AG09309 (cell line): ENCODE data around the gene PCDH1.

Source experiments
- DNase-seq: peaks from one replicate; pipeline ENCODE4 v3.0.0-alpha.2; 2010; ENCODE audit warnings: low read depth
- H3K4me3 ChIP-seq: 2 replicates; pipeline ENCODE4 v1.5.1; 2011; ENCODE audit warnings: mild to moderate bottlenecking, low read depth, low read length, moderate library complexity; ENCODE audit not compliant: control insufficient read depth
- CTCF ChIP-seq: IDR thresholded peaks from 2 replicates; pipeline ENCODE4 v1.5.1; 2011; ENCODE audit warnings: mild to moderate bottlenecking, low read depth, low read length, inconsistent platforms; ENCODE audit not compliant: insufficient read depth, control insufficient read depth; ENCODE audit errors: missing control alignments

Gene PCDH1

GRCh38 chr5:141835928-141836670, 42.1 kb downstream of the PCDH1 start:
- no peak overlapping the region for H3K4me3 ChIP-seq
- TF ChIP-seq CTCF, result no peak
- no peak for DNase-seq

DNA sequence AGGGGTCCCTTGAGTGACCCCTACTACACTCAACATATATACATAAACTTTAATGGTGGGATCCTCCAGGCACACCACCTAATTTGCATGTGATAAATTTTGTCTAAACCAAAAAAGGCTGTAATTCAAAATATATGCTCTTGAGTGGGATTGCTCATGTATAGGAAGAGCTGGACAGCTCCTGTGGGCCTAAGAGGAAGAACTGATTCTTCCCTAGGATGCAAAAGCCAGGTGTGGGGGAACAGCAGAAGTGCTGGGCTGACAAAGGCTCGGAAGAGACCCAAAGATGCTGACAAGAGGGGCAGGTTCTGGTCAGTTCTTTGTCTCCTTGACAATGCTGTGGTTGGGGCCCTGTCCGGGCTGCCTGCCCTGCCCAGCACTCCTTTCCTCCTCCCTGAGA, 43.9 kb downstream of the PCDH1 start:
- TF ChIP-seq CTCF, result no peak
- H3K4me3 ChIP-seq, result no peak overlapping the region
- no peak for DNase-seq

GRCh38 chr5:141832131-141832530, 46.1 kb downstream of the PCDH1 start:
- DNase-seq, result no peak
- no peak overlapping the region for H3K4me3 ChIP-seq
- no peak for TF ChIP-seq CTCF

DNA sequence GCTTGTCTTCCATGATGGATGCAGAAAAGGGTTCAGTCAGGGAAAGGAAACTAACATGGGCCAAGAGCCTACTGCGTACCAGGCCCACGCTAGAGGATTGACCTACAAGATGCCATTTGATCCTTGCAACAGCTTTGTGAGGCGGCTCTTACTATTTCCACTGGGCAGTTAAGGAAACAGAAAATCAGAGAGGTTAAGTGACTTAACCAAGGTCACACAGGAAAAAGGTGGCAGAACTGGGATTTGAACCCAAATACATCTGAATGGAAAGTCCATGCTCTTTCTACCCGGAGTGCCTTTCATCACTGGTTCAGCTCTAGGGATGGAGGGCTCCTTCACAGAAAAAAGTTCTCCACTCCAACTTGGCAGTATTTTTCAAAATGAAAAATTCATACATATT, 50.0 kb downstream of the PCDH1 start:
- no peak for TF ChIP-seq CTCF
- no peak overlapping the region for H3K4me3 ChIP-seq
- DNase-seq, result no peak

DNA sequence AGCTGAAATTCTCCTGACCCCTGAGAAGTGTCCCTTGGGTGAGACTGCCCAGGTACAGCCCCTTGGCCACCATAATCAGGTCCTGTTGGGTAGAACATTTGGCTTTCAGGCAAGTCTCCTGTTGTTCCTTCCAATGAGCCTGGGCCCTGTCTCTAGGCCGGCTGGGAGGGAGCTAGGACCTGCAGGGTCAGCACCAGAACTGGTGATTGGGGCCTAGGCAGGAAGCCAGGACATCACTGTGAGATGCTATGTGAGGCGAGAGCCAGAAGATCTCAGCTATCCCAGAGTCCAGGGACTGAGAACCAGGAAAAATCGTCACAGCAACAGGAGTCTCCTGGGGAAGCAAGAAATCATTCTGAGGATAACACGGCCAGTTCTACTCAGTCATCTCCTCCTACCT, 51.5 kb downstream of the PCDH1 start:
- no peak for DNase-seq
- no peak for TF ChIP-seq CTCF
- H3K4me3 ChIP-seq, result no peak overlapping the region

- no peak overlapping the region for H3K4me3 ChIP-seq
- TF ChIP-seq CTCF, result peak; percentile 29
- DNase-seq, result no peak
Measured at GRCh38 chr5:141825791-141826560, 52.2 kb downstream of the PCDH1 start.

DNA sequence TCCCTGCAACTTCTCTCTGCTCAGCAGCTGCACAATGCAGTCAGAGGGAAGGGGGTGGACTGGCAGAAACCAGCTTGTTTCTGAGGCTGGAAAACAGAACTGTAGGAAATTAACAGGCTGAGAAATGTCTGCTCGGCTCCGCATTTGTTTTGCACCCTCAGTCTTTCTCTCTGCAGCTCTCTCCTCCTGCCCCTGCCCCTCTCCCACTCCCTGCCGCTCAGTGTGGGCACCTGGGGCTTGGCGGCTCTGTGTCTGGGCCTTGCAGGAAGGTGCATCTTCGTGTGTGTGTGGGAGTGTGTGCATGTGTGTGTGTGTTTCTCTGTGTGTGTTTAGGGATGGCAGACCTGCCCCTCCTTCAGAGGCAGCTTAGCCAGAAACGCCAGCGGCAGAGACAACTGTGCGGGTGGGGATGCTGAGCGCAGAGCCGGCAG, 53.0 kb downstream of the PCDH1 start:
- DNase-seq, result no peak
- TF ChIP-seq CTCF, result no peak
- no peak overlapping the region for H3K4me3 ChIP-seq
